Measurements from ENCODE around the gene MEGF8. TPM values are rescaled to one million over a fixed set of nuclear protein-coding genes. Genes with fewer than 3 reads are reported as not detected.
"Not testable (repeated sequence)": the region's sequence is repeated elsewhere in the genome, so short reads cannot be mapped to it uniquely, and the experiment has no call there.

The MEGF8 gene
- total RNA-seq, 1 donor from 2014 or later: 11.7 TPM

DNA sequence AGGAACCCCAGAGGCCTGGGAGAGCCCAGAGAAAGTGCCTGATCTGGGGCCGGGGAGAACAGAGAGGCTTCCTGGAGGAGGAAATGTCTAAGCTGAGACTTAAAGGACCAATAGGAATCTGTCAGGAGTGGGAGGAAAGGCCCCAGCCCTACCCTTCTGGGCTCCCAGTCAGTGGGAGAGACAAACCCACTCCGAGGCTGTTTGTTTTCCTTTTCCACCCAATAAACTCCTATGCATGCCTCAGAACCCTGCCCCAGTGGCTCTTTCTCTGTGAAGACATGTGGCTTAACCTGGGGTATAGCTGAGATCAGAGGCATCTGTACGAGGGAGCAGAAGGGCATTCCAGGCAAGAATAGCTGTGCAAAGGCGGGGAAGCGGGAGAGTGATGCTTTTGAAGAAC is 1.9 kb downstream of the MEGF8 start:
- ATAC-seq (no peak), DNase-seq (ENCODE audit: low spot score) (no peak)

DNA sequence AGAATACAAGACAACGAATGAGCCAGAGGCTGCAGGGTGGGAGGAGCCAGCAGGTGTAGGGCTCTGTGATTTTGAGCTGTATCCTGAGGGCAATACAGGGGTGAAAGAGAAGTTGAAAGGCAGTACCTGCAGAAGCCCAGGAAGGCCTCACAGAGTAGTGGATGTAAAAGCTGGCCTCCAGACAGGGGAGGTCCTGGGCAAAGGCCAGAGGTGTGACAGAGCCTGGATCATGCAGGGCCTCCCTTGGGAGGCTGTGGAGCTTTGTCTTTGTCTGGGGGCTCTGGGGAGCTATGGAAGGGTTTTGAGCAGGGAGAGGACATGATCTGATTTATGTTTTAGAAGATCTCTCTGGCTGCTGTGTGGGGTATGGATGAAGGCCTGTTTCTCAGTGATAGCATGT is 2.7 kb downstream of the MEGF8 start:
- ATAC-seq (no peak), DNase-seq (ENCODE audit: low spot score) (no peak)

- no peak for ATAC-seq
Observed at GRCh38 chr19:42328854-42329253, 3.4 kb downstream of the MEGF8 start.

DNA sequence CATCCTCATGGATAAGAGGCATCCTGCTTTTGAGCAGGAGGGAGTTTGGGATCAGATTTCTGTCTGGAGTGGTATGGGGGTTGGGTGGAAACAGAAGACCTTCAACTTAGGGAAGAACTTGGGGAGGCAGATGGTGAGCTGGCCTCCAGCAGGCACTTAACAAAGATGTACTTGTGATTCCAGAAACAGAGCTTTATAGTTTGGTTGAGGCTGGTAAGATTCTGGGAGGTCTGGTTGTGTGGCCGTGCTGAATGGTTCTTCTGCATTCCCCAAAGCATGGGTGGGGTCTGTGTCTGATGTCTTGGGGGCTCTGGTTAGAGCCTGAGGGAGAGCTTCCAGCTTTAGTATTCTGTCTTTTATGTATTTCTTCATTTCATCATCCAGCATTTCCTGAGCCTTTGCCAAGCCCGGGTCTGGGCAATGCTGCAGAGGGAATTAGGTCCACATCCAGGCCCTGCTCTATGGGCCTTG is 4.8 kb downstream of the MEGF8 start:
- DNase-seq (ENCODE audit: low spot score) (no peak), ATAC-seq (no peak)

More at GRCh38 chr19:42328854-42329253, 3.4 kb downstream of the MEGF8 start:
- DNase-seq (ENCODE audit: low spot score): no peak

- ATAC-seq; DNase-seq (ENCODE audit: low spot score): not testable (repeated sequence)
Observed at GRCh38 chr19:42331333-42331732, 5.9 kb downstream of the MEGF8 start.

GRCh38 chr19:42332059-42332458 is 6.6 kb downstream of the MEGF8 start:
- ATAC-seq (no peak), DNase-seq (ENCODE audit: low spot score) (no peak)

- ATAC-seq (no peak), DNase-seq (ENCODE audit: low spot score) (no peak)
Observed at GRCh38 chr19:42333018-42333417, 7.6 kb downstream of the MEGF8 start.

- DNase-seq (ENCODE audit: low spot score) (no peak), ATAC-seq (no peak)
Observed at GRCh38 chr19:42333975-42334696, 8.7 kb downstream of the MEGF8 start.

DNA sequence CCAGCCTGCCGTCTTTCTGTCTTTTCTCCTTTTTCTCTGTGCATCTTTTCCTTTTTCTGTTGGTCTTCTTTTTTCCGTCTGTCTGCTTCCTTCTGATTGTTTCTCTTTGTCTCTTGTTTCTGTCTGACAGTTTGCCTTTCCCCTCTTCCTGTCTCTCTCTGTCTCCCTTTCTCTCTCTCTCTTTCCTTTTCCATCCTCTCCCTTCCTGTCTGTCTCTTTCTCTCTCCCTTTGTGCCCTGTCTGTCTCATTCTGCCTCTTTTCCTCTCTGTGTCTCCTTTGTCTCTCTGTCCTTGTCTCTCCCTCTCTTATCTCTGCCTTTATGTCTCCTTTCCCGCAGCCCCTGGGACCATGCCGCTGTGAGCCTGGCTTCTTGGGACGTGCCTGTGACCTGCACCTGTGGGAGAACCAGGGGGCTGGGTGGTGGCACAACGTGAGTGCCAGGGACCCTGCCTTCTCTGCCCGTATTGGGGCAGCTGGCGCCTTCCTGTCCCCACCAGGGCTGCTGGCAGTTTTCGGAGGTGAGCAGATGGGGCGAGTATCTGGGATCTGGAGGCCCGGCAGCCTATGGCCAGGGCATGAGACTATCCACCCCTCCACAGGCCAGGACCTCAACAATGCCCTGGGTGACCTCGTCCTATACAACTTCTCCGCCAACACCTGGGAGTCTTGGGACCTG is 9.4 kb downstream of the MEGF8 start:
- no peak for ATAC-seq
- no peak for DNase-seq (ENCODE audit: low spot score)

DNA sequence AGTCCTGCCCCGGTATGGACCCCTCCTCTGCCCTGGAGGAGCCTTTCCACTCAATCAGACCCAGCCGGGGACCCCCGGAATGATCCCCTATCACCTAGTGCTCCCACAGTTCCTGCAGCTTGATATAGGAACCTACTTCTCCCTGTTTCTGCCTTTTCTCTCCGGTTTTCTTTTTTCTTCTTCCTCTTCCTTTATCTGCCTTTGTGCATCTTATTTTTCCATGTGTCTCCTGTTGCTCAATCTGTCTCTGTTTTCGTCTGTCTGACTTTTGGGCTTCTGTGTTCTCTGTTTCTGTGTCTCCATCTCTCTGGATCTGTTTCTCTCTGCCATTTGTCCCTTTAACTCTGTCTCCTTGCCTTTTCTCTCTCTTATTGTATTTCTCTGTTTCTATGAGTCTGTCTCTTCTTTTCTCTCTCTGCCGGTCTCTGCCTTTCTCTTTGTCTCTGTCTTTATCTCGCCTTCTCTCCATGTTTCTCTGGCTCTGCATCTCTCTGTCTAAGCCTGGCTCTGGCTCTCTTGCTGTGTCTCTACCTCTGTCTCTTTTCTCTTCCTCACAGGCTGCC is 10.0 kb downstream of the MEGF8 start:
- DNase-seq (ENCODE audit: low spot score): no peak
- ATAC-seq: no peak

DNA sequence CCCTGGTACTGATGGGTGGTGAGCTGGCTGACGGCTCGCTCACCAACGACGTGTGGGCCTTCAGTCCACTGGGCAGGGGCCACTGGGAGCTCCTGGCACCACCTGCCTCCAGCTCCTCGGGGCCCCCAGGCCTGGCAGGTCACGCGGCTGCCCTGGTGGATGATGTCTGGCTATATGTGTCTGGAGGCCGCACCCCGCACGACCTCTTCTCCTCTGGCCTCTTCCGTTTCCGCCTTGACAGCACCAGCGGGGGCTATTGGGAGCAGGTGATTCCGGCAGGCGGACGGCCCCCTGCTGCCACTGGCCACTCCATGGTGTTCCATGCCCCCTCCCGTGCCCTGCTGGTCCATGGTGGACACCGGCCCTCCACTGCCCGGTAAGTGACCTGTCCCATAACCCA is 10.5 kb downstream of the MEGF8 start:
- ATAC-seq (no peak), DNase-seq (ENCODE audit: low spot score) (no peak)

- ATAC-seq; DNase-seq (ENCODE audit: low spot score): not testable (repeated sequence)
Observed at GRCh38 chr19:42339126-42339860, 13.9 kb downstream of the MEGF8 start.

DNA sequence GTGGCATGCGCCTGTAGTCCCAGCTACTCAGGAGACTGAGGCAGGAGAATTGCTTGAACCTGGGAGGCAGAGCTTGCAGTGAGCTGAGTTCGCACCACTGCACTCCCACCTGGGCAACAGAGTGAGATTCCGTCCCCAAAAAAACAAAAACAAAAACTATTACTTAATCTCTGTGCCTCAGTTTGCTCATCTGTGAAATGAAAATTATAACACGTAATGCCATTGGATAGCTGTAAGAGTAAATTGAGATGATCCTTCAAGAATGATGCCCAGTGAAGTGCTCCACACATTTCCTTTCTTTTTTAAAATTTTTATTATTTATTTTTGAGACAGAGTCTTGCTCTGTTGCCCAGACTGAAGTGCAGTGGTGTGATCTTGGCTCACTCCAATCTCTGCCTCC is 14.5 kb downstream of the MEGF8 start:
- not testable (repeated sequence) for DNase-seq (ENCODE audit: low spot score); ATAC-seq

DNA sequence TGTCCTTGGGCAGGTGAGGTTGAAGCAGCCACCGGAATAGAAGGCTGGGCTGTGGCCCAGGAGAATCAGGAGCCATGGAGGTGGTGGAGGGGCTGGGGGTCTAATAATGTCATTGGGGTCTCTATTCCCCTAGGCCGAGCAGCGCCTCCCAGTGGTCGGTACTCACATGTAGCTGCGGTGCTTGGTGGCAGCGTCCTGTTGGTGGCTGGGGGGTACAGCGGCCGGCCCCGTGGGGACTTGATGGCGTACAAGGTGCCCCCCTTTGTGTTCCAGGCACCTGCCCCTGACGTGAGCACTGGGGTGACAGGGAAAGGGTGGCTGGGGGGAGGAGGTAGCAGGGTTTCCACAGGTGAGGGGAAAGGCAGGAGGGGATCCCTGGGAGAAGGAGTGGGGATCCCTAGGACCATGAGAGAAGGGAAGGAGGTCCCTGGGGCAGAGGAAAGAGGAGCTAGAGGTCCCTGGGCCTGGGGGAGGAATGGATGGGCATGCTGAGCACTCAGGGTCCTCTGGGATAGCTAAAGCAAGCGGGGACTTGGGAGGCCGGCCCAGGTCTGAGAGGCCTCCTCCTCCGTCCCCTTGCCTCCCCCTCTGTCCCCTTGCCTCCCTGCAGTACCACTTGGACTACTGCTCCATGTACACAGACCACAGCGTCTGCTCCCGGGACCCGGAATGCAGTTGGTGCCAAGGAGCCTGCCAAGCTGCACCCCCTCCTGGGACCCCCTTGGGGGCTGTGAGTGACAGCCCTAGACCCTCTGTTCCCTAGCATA is 18.1 kb downstream of the MEGF8 start:
- no peak for DNase-seq (ENCODE audit: low spot score)
- no peak for ATAC-seq

GRCh38 chr19:42344336-42344893 is 19.0 kb downstream of the MEGF8 start:
- DNase-seq (ENCODE audit: low spot score) (no peak), ATAC-seq (no peak)

- ATAC-seq (peak; percentile 47), DNase-seq (ENCODE audit: low spot score) (no peak)
Observed at GRCh38 chr19:42345191-42345812, 19.9 kb downstream of the MEGF8 start.

- DNase-seq (ENCODE audit: low spot score) (no peak), ATAC-seq (no peak)
Observed at GRCh38 chr19:42348211-42348610, 22.8 kb downstream of the MEGF8 start.

GRCh38 chr19:42349378-42350107 is 24.1 kb downstream of the MEGF8 start:
- DNase-seq (ENCODE audit: low spot score) (no peak), ATAC-seq (no peak)

GRCh38 chr19:42350417-42350816 is 25.0 kb downstream of the MEGF8 start:
- ATAC-seq (no peak), DNase-seq (ENCODE audit: low spot score) (no peak)

Data from left lobe of liver (tissue), 2 donors.